HG03196 (cell line): ENCODE data around the gene MON2.
"Not testable (repeated sequence)": the region's sequence is repeated elsewhere in the genome, so short reads cannot be mapped to it uniquely, and the experiment has no call there.

Experiments used
- ATAC-seq: cut with Tn5 transposase; IDR thresholded peaks from one replicate; pipeline ENCODE4 v1.9.1; 2021; ENCODE audit not compliant: unreplicated experiment

Gene MON2

GRCh38 chr12:62543741-62544140 is 77.1 kb downstream of the MON2 start:
- no peak for ATAC-seq

GRCh38 chr12:62552906-62553556 is 86.4 kb downstream of the MON2 start:
- no peak for ATAC-seq

- not testable (repeated sequence) for ATAC-seq
Measured at GRCh38 chr12:62559366-62559765, 92.7 kb downstream of the MON2 start.

- no peak for ATAC-seq
Measured at GRCh38 chr12:62562846-62563245, 96.2 kb downstream of the MON2 start.

GRCh38 chr12:62575036-62575435 is 108.4 kb downstream of the MON2 start:
- ATAC-seq, result no peak

- ATAC-seq, result no peak
Measured at GRCh38 chr12:62576503-62576902, 109.9 kb downstream of the MON2 start.

GRCh38 chr12:62578726-62579125 is 112.1 kb downstream of the MON2 start:
- no peak for ATAC-seq

GRCh38 chr12:62581288-62582064 is 114.8 kb downstream of the MON2 start:
- ATAC-seq, result no peak

- ATAC-seq, result no peak
Measured at GRCh38 chr12:62582065-62582366, 115.4 kb downstream of the MON2 start.

GRCh38 chr12:62584619-62585018 is 118.0 kb downstream of the MON2 start:
- ATAC-seq, result no peak

GRCh38 chr12:62586850-62587249 is 120.2 kb downstream of the MON2 start:
- no peak for ATAC-seq

- ATAC-seq, result no peak
Measured at GRCh38 chr12:62588916-62589315, 122.3 kb downstream of the MON2 start.

GRCh38 chr12:62597253-62597652 is 130.6 kb downstream of the MON2 start:
- no peak for ATAC-seq

- no peak for ATAC-seq
Measured at GRCh38 chr12:62598846-62599245, 132.2 kb downstream of the MON2 start.

- ATAC-seq, result no peak
Measured at GRCh38 chr12:62599854-62600437, 133.3 kb downstream of the MON2 start.

- ATAC-seq, result no peak
Measured at GRCh38 chr12:62601765-62602164, 135.1 kb downstream of the MON2 start.

- peak; percentile 73 for ATAC-seq
Measured at GRCh38 chr12:62602255-62603060, 135.8 kb downstream of the MON2 start.

GRCh38 chr12:62603061-62603810 is 136.6 kb downstream of the MON2 start:
- ATAC-seq, result peak; percentile 72

- ATAC-seq, result no peak
Measured at GRCh38 chr12:62603811-62604098, 137.1 kb downstream of the MON2 start.

GRCh38 chr12:62604373-62604772 is 137.7 kb downstream of the MON2 start:
- ATAC-seq, result no peak

- ATAC-seq, result no peak
Measured at GRCh38 chr12:62604871-62605270, 138.2 kb downstream of the MON2 start.
